ENCODE measurements around the gene SLC12A6.
"Not testable (repeated sequence)": the region's sequence is repeated elsewhere in the genome, so short reads cannot be mapped to it uniquely, and the experiment has no call there.

The SLC12A6 gene

DNA sequence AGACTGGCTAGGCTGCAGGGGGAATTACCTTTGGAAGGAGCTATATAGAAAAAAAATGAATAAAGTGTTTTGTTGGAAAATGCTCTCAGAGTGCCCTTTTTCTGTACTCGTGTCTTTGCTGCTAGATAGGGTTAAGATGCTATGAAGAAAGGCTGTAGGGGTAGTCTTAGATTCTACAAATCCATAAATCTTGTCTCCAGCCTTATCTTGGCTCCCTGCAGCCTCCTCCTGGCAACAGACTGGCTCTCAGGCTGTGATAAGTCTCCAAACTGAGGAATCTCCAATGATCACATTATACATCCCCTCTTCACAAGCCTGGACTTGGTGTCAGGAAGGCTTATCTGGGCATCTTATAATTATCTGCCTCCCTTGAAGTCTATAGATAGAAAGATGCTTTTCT is 20.1 kb upstream of the SLC12A6 start:
- no peak for DNase-seq (ENCODE audit: low read depth)

GRCh38 chr15:34355241-34355640 is 17.7 kb upstream of the SLC12A6 start:
- no peak for DNase-seq (ENCODE audit: low read depth)

DNA sequence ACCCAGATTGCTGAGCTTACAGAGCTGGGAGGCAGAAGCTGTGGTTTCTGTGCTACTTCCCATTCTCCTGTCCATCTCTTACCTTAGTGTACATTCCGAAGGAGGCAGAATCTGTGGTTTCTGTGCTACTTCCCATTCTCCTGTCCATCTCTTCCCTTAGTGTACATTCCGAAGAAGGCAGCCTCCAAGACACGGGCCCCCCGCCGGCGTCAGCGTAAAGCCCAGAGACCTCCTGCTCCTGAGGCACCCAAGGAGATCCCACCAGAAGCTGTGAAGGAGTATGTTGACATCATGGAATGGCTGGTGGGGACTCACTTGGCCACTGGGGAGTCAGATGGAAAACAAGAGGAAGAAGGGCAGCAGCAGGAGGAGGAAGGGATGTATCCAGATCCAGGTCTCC is 16.7 kb upstream of the SLC12A6 start:
- no peak for DNase-seq (ENCODE audit: low read depth)

GRCh38 chr15:34353627-34354026 is 16.0 kb upstream of the SLC12A6 start:
- DNase-seq (ENCODE audit: low read depth), result no peak

GRCh38 chr15:34352996-34353395 is 15.4 kb upstream of the SLC12A6 start:
- DNase-seq (ENCODE audit: low read depth), result not testable (repeated sequence)

- no peak for DNase-seq (ENCODE audit: low read depth)
Observed at GRCh38 chr15:34349769-34350168, 12.2 kb upstream of the SLC12A6 start.

GRCh38 chr15:34348735-34349300 is 11.2 kb upstream of the SLC12A6 start:
- DNase-seq (ENCODE audit: low read depth), result no peak

- DNase-seq (ENCODE audit: low read depth), result no peak
Observed at GRCh38 chr15:34347951-34348638, 10.5 kb upstream of the SLC12A6 start.

DNA sequence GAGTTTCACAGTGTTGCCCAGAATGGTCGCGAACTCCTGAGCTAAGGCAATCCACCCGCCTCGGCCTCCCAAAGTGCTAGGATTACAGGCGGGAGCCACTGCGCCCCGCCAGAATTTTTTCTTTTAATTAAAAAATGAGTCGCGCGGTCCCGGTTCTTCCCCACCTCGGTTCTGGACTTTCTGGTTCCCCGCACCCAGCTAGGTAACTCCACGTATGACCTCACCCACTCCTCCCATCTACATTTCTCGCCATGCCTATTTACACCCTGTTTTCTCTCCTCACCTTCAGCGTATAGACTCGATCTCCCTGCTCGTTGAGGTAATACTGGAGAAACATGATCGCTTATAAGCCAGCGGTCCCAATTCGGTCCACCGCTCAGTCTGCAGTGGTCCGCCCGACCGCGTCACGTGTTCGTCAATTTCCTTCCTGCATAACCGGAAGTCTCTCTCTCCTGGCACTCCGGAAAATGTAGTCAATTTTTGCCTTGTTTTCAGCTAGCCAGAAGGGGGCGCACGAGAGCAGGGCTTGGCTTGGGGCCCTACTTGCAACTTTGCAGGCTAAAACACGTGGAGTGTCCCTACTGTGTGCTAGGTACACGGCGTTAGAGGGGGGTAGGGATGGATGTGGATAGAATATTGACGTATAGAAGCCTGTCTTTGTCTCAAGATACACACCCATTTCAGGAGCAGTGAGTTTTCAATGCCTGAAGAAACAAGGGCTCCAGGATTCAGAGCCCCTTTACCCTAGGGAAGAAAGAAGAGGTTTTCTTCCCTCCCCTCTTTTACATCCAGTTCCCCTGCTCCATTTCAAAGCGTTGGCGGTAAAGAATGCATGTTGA is 5.4 kb upstream of the SLC12A6 start, which contains the start of the genes NOP10 and NUTM1:
NOP10 (minus strand) TSS at position 400 of the 839 bp plus-strand sequence; CDS start at position 337, 63 bp downstream.
NUTM1 (plus strand) TSS at position 579 of the 839 bp plus-strand sequence. CDS start 382 bp downstream, outside the sequence.
- peak; percentile 89 for DNase-seq (ENCODE audit: low read depth)

DNA sequence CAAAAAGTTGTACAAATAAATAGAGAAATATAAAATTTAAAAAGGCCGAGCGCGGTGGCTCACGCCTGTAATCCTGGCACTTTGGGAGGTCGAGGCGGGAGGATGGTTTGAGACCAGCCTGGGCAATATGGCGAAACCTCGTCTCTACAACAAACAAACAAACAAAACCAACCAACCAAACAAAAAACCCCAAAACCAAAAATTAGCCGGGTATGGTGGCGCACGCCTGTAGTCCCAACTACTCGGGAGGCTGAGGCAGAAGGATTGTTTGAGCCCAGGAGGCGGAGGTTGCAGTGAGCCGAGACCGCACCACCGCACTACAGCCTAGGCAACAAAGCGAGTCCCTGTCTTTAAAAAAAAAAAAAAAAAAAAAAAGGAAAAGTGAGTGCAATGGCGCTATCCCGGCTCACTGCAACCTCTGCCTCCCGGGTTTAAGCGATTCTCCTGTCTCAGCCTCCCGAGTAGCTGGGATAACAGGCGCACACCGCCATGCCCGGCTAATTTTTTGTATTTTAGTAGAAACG is 4.7 kb upstream of the SLC12A6 start:
- not testable (repeated sequence) for DNase-seq (ENCODE audit: low read depth)

DNA sequence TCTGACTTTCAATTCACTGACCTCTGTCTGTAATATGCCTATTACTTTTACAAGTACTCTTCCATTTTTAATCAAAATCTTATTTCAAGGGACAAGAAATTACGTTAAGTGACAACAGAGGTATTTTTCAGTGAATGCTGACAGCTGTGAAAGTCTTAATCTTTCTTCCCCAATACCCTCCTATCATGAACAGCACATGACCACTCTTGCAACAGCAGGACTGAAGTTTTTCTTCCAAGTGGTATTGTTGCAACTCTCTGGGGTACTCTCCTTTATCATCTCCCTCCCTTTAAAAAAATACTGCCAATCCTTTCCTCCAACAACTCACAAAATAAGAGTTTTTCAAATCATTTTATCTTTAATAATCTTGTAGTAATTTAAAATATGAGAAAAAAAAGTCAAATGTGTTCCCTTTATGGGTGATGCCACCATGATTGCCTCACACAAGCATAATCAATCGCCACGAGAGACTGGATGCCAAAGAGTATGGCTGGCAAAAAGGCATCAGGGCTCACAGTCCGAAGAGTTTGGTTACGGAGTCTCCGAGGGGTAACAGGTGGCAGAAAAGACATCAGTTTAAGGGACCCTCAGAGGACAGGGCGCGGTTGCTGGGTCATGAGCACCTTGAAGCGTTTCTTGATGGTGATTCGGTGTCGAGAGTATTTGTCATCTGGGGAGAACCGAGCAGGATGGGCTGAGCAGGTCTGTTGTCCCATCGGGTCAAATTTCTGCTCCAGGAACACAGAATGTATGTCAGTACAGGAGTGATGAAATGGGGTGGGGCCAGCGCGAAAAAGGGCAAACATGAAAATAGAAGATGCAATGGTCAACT is 4.0 kb upstream of the SLC12A6 start:
- no peak for DNase-seq (ENCODE audit: low read depth)

DNA sequence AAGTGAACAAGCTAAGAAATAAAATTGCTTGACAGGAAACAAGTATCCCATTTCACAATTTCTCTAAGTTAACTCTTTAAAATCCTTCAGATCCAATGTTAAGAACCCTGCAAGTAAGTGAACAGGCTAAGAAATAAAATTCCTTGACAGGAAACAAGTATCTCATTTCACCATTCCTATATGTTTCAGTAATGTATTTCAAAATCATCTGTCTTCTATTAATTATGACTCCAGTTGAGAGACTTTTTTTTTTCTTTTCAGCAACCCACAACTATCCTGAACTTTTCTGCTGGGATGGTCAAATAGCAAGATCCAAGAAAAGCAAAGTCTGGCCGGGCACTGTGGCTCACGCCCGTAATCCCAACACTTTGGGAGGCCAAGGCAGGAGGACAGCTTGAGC is 2.4 kb upstream of the SLC12A6 start:
- peak; percentile 51 for DNase-seq (ENCODE audit: low read depth)

GRCh38 chr15:34338347-34338746 is 766 bp upstream of the SLC12A6 start:
- DNase-seq (ENCODE audit: low read depth), result no peak

DNA sequence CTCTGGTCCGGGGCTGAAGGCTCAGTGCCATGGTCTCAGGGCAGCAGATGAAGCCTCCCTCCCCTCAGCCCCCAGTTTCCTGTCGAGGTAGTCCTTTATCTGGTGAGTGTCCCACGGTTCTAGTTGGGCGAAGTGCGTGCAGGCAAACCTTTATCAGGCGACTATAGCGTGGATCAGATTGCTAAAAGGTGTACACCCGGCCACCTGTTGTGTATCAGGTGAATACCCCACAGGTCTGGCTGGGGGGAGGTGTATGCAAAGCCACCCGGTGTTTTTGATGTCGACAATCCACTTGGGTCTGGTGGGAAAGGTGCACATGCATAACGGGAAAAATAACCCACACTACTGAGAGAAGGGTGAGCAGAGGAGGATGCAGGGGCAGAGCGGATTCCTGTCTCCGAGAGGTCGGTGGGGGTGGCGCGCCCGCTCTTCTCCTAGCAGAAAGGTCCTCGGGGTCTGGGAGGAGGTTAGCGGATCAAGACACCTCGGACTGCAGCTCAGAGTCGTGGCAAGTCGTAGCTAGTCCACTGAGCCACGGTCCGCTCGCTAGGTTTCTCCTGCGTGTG is 507 bp downstream of the SLC12A6 start:
- DNase-seq (ENCODE audit: low read depth), result no peak

- no peak for DNase-seq (ENCODE audit: low read depth)
Observed at GRCh38 chr15:34336231-34336990, 1.2 kb downstream of the SLC12A6 start.

DNA sequence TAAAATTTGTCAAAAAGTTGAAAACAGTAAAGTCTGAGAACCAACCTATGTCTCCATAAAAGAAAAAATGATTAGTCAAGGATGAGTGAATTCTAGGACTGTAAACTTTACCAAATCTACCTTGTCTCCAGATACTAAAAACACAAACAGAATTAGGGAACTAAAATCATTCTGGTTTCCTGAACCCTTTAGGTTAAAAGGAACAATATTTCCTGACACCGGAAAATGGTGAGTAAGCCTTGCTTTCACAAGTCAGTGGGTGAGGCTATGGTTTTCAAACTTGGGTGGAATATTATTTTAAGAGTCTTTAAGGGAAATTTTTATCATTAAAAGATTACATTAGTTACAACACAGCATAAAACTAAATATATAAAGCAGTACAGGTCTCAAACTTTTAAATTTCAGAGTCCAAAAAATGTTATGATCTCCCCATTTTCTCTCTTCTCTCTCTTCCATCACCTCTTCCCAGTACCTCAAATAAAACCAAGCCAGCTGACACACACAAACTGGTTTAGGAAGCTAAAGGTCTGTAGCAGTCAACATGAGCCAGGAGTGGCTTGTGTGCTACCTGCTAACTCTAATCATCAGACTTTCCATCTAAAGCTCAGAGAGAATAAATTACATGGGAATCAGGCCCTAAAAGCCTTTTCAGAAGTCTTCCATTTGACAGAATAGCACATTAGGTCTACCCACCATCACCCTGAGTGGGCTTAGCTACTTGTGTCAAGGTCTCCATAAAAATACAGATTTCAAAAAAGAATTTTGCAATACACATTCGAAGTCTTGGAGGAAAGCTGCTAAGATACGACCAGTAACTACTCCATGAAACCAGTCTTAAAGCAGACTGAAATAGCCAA is 2.2 kb downstream of the SLC12A6 start:
- no peak for DNase-seq (ENCODE audit: low read depth)

DNA sequence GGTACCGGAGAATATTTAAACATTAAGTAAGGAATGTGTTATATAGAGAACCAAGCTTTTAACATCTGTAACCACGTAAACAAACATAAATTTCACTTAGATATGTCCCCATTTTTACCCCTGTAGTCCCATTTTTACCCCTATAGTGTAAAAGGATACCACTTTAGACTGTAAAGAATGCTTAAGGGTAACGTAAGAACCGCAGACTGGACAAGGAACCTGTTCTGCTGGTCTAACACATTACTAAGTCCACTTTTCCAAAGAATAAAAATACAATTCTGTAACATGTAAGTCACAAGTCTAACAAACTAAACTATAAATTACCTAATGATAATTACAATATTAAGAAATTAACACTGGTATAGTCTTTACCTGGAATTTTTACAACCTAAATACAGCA is 2.9 kb downstream of the SLC12A6 start:
- DNase-seq (ENCODE audit: low read depth), result no peak

DNA sequence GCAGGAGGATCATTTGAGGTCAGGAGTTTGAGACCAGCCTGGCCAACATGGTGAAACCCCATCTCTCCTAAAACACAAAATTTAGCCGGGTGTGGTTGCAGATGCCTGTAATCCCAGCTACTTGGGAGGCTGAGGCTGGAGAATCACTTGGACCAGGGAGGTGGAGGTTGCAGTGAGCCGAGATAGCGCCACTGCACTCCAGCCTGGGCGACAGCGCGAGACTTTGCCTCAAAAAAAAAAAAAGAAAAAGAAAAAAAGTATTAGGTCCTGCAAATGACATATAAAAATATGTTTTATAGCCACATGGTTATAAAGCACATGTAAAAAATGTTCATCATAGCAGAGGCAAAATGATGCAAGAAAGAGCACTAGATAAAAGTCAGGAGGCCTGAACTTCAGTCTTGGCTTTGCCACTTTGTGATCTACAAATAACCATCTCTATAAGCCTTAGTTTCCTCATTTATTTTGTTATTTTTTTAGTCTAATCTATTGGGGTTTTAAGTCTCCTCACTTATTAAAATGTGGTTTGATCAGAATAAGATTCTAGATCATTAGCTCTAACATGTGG is 4.9 kb downstream of the SLC12A6 start:
- no peak for DNase-seq (ENCODE audit: low read depth)

- no peak for DNase-seq (ENCODE audit: low read depth)
Observed at GRCh38 chr15:34331809-34332208, 5.8 kb downstream of the SLC12A6 start.
